ENCODE data around the gene SLC9A5. TPM values are rescaled to one million over a fixed set of nuclear protein-coding genes. Genes with fewer than 3 reads are reported as not detected.

The SLC9A5 gene
- total and polyA plus RNA-seq, 3 donors from 2014 or later: 4.8 to 15.7 (median 6.8) TPM

- H3K9me3 ChIP-seq: no peaks in the 10 kb centered on the region
- TF ChIP-seq CTCF (IDR thresholded peaks at IDR 0.05) (no peak), POLR2A (IDR thresholded peaks at IDR 0.05) (no peak)
- WGBS, 2 donors: 43 to 53% methylated on average over 7 of the region's 7 CpGs
Measured at GRCh38 chr16:67302076-67302475, 53.3 kb downstream of the SLC9A5 start.

GRCh38 chr16:67302970-67303369 is 54.2 kb downstream of the SLC9A5 start:
- no peaks in the 10 kb centered on the region for H3K9me3 ChIP-seq
- DNase-seq: no peak
- WGBS, 2 donors: 80 to 93% methylated on average over 8 of the region's 8 CpGs
- intact Hi-C loops (cut with DNase I; ENCODE audit: low total_unique reads): no loop called here
- H3K36me3 ChIP-seq (ENCODE audit: low read depth, missing control alignments): no peaks in the 10 kb centered on the region
- H3K27ac ChIP-seq: no peak overlapping the region
- no peak for TF ChIP-seq POLR2A (IDR thresholded peaks at IDR 0.05)
- no peak for TF ChIP-seq CTCF (IDR thresholded peaks at IDR 0.05)
- H3K27me3 ChIP-seq: no peaks in the 10 kb centered on the region
- peaks cover 3% of the 10 kb centered on the region for H3K4me1 ChIP-seq
- H3K4me3 ChIP-seq: no peak overlapping the region

More at GRCh38 chr16:67302076-67302475, 53.3 kb downstream of the SLC9A5 start:
- intact Hi-C loops (cut with DNase I; ENCODE audit: low total_unique reads): no loop called here
- Histone ChIP-seq H3K4me1 (peaks cover 3% of the 10 kb centered on the region), H3K27ac (peak overlapping the region in 1 of 2 donors; percentile 54), H3K36me3 (ENCODE audit: low read depth, missing control alignments) (no peaks in the 10 kb centered on the region), H3K27me3 (no peaks in the 10 kb centered on the region), H3K4me3 (no peak overlapping the region)
- DNase-seq: no peak

- peaks cover 3% of the 10 kb centered on the region for H3K4me1 ChIP-seq
- WGBS, 2 donors: 84 to 90% methylated on average over 1 of the region's 1 CpG
- H3K4me3 ChIP-seq: no peak overlapping the region
- DNase-seq: no peak
- TF ChIP-seq POLR2A (IDR thresholded peaks at IDR 0.05): no peak
- no peak for TF ChIP-seq CTCF (IDR thresholded peaks at IDR 0.05)
- H3K27me3 ChIP-seq: no peaks in the 10 kb centered on the region
- H3K36me3 ChIP-seq (ENCODE audit: low read depth, missing control alignments): no peaks in the 10 kb centered on the region
- no peaks in the 10 kb centered on the region for H3K9me3 ChIP-seq
- intact Hi-C loops (cut with DNase I; ENCODE audit: low total_unique reads): no loop called here
- no peak overlapping the region for H3K27ac ChIP-seq
Measured at GRCh38 chr16:67304020-67304419, 55.2 kb downstream of the SLC9A5 start.

- no peaks in the 10 kb centered on the region for H3K36me3 ChIP-seq (ENCODE audit: low read depth, missing control alignments)
- peaks cover 3% of the 10 kb centered on the region for H3K4me1 ChIP-seq
- WGBS, 2 donors: 89 to 93% methylated on average over 12 to 13 of the region's 13 CpGs
- no peak for DNase-seq
- no peaks in the 10 kb centered on the region for H3K9me3 ChIP-seq
- no peak for TF ChIP-seq POLR2A (IDR thresholded peaks at IDR 0.05)
- TF ChIP-seq CTCF (IDR thresholded peaks at IDR 0.05): no peak
- H3K27ac ChIP-seq: no peak overlapping the region
- intact Hi-C loops (cut with DNase I; ENCODE audit: low total_unique reads): no loop called here
- H3K27me3 ChIP-seq: no peaks in the 10 kb centered on the region
- H3K4me3 ChIP-seq: no peak overlapping the region
Measured at GRCh38 chr16:67305216-67306071, 56.7 kb downstream of the SLC9A5 start.

GRCh38 chr16:67310561-67310960 is 61.8 kb downstream of the SLC9A5 start:
- no peaks in the 10 kb centered on the region for H3K27me3 ChIP-seq
- H3K27ac ChIP-seq: no peak overlapping the region
- no peaks in the 10 kb centered on the region for H3K9me3 ChIP-seq
- no peak for TF ChIP-seq CTCF (IDR thresholded peaks at IDR 0.05)
- TF ChIP-seq POLR2A (IDR thresholded peaks at IDR 0.05): no peak
- intact Hi-C loops (cut with DNase I; ENCODE audit: low total_unique reads): no loop called here
- DNase-seq: no peak
- 96% methylated on average over 3 of the region's 3 CpGs for WGBS, 2 donors
- H3K4me1 ChIP-seq: no peaks in the 10 kb centered on the region
- H3K36me3 ChIP-seq (ENCODE audit: low read depth, missing control alignments): no peaks in the 10 kb centered on the region
- no peak overlapping the region for H3K4me3 ChIP-seq

Data from testis (tissue), 3 donors.